CD4-positive, alpha-beta T cell treated with Interleukin-15 for 1 hour (primary cell): ENCODE results near the gene TTC28.
"Not testable (repeated sequence)": the region's sequence is repeated elsewhere in the genome, so short reads cannot be mapped to it uniquely, and the experiment has no call there.

Experiments used
- DNase-seq: peaks from one replicate; pipeline ENCODE4 v3.0.0-alpha.2; 2020

Gene TTC28

DNA sequence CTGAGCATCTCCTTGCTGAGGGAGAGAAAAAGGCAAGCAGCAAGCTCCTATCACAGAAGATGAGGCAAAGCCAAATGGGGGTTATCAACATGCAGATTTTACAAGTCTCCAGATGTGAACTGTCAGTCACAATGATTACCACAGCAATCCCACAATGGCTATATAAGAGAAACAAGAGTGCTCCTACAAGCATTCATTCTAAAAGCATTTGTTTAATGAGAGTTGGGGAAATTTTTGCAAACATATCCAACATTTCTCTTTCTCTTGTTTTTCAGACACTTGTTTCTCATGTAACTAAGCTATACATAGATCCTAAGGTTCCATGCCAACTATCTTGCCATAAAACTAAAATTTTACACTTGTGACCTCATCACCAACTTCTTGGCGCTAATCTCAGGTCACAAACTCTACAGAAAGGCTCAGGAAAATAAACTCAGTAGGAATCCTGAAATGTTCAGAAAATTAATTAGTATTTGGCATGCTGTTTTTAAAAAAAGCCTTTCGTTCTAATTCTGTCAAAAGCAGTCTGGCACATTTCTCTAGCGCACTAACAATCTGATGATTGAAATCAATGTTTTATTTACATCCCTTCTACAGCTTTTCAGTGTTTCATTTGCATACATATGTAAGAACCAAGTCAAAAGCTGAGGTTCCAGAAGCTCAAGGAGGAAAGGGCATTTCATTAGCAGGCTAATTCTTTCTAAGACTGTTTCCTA is 199.5 kb downstream of the TTC28 start:
- no peak for DNase-seq

DNA sequence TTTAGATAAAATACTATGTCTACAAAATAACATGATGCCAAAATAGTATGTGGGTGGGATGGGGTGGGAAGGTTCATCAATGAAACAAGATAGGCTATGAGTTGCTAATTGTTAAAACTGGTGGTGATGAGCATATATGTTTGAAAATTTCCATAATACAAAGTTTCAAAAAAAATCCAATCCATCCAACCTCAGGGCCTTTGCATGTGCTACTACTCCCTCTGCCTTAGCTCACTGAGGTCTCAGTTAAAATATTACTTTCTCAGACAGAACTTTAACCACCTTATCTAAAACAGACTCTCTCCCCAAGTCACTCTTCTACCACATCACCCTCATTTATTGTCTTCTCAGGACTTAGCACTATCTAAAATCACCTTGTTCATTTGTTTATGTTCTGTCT is 201.1 kb downstream of the TTC28 start:
- DNase-seq, result no peak

DNA sequence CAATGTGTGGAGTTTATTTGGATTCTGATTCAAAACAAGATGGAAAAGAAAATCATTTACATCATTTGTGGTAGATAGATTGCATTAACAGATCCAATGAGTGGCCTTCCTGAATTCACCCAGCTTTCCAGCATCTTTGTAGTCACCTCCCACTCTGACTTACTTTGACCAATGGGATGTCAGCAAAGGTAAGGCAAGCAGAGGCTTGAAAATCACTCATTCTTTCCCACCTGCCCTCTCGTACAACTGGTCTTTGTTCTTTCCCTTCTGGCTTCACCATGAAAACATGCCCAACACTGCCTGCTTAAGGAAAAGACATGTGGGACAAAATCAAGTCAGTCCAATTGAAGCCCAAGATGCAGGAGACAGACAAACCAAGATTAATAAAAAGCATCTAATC is 202.1 kb downstream of the TTC28 start:
- no peak for DNase-seq

DNA sequence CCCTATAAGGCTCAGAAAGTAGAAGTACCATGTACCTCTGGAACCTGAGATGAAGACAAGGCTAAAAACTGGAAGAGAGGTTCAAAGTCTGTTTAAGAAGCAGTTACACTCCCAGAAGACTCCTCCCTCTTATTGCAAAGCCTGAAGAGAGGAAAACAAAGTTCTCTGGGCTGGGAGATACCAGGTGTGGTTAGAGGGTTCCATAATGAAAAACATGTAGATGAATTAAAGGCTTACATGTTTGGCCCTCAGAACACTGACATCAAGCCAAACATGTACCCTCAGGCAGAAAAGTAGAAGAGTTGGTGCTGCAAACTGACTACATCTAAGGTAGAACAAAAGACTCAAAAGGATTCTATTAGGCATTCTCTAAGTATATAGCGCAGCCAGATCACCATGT is 205.3 kb downstream of the TTC28 start:
- no peak for DNase-seq

- no peak for DNase-seq
These were observed 206.4 kb downstream of the TTC28 start for GRCh38 chr22:28473258-28473657.

DNA sequence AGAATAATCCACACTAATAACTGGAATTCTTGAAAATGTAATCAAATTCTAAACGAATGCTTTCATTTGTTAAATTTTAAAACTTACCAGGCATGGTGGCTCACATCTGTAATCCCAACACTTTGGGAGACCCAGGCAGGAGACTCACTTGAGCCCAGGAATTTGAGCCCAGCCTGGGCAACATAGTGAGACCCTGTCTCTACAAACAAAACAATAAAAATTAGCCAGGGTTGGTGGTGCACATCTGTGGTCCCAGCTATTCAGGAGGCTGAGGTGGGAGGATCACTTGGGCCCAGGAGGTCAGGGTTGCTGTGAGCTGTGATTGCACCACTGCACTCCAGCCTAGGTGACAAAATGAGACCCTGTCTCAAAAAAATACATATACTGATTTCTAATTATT is 212.6 kb downstream of the TTC28 start:
- DNase-seq, result not testable (repeated sequence)

GRCh38 chr22:28466399-28466798 is 213.2 kb downstream of the TTC28 start:
- DNase-seq, result no peak

GRCh38 chr22:28465841-28466240 is 213.8 kb downstream of the TTC28 start:
- DNase-seq, result no peak

- no peak for DNase-seq
These were observed 215.5 kb downstream of the TTC28 start for GRCh38 chr22:28464127-28464526.

DNA sequence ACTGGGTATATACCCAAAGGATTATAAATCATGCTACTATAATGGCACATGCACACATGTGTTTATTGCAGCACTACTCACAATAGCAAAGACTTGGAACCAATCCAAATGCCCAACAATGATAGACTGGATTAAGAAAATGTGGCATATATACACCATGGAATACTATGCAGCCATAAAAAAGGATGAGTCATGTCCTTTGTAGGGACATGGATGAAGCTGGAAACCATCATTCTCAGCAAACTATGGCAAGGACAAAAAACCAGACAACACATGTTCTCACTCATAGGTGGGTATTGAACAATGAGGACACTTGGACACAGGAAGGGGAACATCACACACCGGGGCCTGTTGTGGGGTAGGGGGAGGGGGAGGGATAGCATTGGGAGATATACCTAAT is 216.2 kb downstream of the TTC28 start:
- DNase-seq, result not testable (repeated sequence)

GRCh38 chr22:28462901-28463300 is 216.7 kb downstream of the TTC28 start:
- no peak for DNase-seq

GRCh38 chr22:28462041-28462440 is 217.6 kb downstream of the TTC28 start:
- no peak for DNase-seq

DNA sequence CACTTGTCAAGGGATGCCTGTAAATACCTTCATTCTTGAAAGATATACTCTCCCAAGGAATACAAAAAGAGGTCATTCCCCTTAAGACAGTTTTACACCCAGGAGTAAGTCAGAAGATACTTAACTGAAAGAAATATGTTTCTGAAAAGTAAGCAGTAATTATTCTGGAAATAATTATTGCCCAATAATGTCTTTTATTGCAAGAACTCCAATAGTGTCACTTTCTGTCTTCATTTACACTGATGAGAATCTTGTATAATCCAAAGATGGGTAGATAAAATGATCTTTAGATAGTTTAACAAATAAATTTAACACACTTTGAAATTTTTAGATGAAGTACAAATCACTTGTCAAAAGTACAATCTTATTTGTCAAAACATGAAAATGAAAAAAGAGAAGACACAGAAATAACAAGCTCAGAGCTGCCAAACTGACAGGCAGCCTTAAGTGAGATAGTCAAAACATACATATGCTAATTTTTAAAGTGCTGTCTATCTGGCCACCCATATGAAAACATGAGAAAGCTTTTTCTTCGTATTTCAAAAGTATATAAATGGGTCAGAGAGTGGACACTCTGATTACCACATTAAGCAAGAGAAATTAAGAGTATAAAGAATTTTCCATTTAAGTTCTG is 225.1 kb downstream of the TTC28 start:
- no peak for DNase-seq

DNA sequence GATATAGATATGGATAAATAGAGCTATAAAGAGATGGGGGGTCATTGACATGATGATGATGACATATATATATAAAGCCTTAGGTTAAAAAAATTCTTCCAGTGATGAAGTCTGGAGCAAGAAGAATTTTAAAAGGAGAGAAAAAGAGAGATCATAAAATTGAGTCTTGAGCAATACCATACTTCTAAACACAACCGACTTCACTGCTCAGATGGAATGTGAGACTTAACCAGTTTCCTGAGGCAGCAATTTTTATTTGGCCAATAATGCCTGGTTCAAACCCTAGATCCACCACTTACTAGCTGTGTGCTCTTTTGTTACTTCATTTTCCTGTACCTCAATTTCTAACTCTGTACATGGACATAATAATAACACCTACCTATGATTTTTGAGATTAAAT is 229.5 kb downstream of the TTC28 start:
- no peak for DNase-seq

- no peak for DNase-seq
These were observed 230.6 kb downstream of the TTC28 start for GRCh38 chr22:28449041-28449440.

GRCh38 chr22:28448625-28449024 is 231.0 kb downstream of the TTC28 start:
- no peak for DNase-seq

- no peak for DNase-seq
These were observed 235.0 kb downstream of the TTC28 start for GRCh38 chr22:28444659-28445058.

- no peak for DNase-seq
These were observed 236.1 kb downstream of the TTC28 start for GRCh38 chr22:28443526-28443876.

DNA sequence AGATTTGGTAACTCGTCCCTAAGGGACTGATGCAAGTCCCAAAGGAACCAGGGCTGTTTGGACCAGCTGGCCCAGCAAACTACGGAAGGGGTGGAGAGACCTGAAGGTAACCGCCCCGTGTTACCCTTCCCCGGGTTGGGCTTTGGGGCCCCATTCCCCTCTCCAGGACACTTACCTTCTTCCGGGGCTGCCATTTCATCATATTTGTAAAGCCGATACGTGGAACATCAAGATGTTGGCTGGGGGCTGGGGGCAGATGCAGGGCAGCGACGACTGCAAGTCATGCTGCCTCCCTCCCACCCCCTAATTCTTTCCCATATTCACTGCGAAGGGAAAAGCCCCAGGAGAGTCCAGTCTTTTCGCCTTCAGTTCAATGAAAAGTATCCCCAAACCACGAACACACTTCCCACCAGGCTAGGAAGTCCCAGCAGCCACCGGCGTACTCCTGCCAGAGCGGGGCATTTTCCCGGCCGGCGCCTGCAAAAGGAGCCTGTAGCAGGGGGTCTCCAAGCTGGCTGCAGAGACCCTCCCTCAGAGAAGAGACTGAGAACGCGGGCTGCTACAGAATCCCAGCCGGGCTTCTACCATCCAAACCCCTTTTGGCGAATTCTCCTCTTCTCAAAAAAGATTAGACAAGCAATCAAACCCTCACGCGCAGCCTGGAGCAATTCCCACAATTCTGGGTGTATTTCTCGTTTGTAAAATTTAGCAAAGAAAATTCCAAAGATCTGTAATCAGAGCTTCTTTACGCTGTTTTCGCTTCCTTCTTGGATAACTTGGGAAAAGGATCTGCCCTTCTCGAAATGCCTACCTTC is 236.7 kb downstream of the TTC28 start:
- DNase-seq, result no peak

- DNase-seq, result peak; percentile 65
These were observed 237.4 kb downstream of the TTC28 start for GRCh38 chr22:28442264-28442710.

- no peak for DNase-seq
These were observed 237.8 kb downstream of the TTC28 start for GRCh38 chr22:28441720-28442263.

- no peak for DNase-seq
These were observed 238.8 kb downstream of the TTC28 start for GRCh38 chr22:28440592-28441390.
